GM18861 (cell line): Measurements from ENCODE around the gene IBSP.
A peak's percentile ranks its signal among the peaks of the same experiment; 100 is the strongest.

Experiments used
- ATAC-seq: cut with Tn5 transposase; IDR thresholded peaks from one replicate; pipeline ENCODE4 v1.9.1; 2021; ENCODE audit not compliant: unreplicated experiment

IBSP gene

DNA sequence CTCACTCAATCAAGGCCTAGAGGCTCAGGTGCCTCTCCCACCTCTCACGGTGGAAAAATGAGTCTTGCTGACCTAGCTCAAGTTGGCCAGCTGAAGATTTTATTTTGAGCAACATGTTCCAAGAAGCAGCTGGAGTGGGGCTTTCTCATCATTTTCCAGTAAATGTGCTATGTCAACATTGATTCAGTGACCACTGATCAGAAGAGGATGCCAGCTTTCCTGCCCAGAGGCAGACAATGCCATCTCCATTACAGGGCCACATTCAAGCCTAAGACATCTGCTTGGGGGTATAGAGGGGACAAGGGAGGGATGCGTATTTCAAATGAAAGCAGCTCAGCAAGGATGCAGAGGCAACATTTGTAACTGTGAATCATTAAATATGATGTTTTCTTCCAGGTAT is 36.4 kb downstream of the IBSP start:
- no peak for ATAC-seq

DNA sequence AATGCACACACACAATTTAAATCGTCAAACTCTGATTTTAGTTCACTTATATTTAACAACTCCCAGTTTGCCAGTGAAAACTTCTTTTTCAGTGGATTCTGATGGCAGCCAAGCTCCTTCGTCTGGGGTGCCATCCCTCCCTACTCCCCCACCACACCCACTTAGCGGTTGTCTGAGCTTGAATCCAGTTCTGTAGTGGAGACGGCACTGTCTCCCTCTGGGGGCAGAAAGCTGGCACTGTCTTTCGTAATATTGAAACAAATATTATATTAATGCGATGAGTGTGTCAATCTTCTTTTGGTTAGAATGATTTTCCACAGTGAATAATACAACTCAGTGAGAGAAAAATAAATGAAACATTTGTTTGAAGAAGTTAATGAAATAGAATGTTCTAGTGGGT is 38.9 kb downstream of the IBSP start:
- no peak for ATAC-seq

GRCh38 chr4:87838890-87839591 is 39.7 kb downstream of the IBSP start:
- no peak for ATAC-seq

DNA sequence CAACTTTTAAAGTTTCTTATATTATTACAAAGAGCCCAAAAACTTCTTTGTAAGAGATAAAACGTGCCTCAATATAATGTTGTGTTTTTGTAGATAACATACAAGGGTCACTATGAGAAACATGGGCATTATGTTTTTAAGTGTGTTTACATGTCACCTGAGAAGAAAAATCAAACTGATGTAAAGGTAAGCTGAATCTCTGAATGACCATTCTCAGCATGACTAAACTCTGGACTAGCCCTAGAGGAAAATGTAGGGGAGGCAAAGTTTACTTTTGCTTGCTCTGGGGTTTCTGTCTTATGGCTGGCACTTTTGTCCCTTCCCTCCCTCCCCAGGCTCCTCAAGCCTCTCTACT is 40.2 kb downstream of the IBSP start:
- ATAC-seq = no peak

- ATAC-seq = no peak
Observed at GRCh38 chr4:87840149-87840548, 40.8 kb downstream of the IBSP start.

- ATAC-seq = no peak
Observed at GRCh38 chr4:87843936-87844335, 44.6 kb downstream of the IBSP start.

DNA sequence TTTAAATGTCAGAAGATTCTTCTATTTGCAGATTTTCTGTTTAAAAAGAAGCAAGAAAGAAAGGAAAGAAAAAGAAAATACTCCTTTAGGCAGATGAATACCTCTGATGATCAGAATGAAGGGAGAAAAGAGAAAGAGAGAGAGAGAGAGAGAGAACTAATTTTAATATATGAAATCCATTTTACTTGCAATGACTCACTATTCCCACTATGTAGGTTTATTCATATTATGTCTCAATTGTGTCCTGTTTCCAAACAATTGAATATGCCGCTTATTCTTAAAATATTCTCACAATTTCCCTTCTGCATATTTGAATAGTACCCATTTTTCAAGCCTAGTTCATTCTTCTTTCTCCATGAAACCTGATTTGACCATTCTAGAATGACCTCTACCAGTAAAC is 45.1 kb downstream of the IBSP start:
- no peak for ATAC-seq

GRCh38 chr4:87846226-87846625 is 46.9 kb downstream of the IBSP start:
- no peak for ATAC-seq

GRCh38 chr4:87848622-87849351 is 49.4 kb downstream of the IBSP start:
- peak; percentile 90 for ATAC-seq

- ATAC-seq = no peak
Observed at GRCh38 chr4:87849612-87850011, 50.3 kb downstream of the IBSP start.

DNA sequence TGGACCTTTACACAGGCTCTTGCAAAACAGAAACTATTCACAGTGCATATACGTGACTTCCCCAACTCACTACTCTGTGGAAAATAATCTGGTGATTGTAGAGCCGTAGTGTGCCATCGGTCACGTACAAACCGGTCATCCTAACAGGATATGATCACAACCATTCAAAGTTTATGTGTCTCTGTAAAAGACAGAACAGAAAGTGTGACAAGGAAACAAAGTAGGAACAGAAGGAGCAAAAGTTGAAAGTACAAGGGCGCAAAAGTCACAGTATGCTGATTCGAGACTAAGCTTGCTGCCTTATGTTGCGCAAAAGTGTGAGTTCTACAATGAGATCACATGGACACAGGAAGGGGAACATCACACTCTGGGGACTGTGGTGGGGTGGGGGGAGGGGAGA is 52.0 kb downstream of the IBSP start:
- ATAC-seq = no peak

DNA sequence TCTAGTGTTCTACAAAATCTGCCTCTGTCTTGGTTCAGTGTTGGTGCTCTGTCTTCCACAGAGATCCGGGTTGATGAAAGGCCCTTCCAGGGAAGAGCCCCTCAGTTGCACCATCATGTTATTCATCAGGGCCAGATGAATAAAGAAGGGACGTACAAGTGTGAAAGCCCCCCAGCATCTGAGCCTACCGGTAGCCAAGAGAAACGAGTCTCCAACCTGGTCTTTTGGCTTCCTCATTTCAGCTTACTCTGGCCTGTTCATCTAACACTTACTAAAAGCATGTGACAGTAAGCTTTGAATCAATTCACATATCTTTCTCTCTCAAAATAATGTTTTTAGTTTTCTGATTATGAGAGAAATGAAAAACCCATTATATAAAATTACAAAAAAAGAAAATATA is 52.6 kb downstream of the IBSP start:
- no peak for ATAC-seq

GRCh38 chr4:87853108-87853507 is 53.8 kb downstream of the IBSP start:
- no peak for ATAC-seq

DNA sequence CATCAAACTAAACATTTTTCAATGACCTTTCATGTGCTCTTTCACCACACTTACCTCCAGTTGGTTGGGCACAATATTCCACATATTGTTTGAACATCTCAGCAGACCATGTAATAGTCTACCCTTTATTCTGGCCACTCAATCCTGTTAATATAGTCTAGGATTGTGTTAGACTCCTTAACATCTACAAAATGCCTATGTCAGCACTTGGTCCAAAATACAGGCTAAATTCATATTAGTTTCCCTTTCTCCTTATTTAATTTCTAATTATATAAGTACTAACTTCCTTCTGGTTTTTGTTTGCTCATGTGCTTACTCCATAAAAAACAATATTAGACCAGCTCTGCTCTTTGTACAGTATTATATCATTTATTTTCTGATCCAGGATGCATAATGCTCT is 54.5 kb downstream of the IBSP start:
- ATAC-seq = no peak

- ATAC-seq = no peak
Observed at GRCh38 chr4:87855559-87855958, 56.2 kb downstream of the IBSP start.

GRCh38 chr4:87856816-87857215 is 57.5 kb downstream of the IBSP start:
- ATAC-seq = no peak

DNA sequence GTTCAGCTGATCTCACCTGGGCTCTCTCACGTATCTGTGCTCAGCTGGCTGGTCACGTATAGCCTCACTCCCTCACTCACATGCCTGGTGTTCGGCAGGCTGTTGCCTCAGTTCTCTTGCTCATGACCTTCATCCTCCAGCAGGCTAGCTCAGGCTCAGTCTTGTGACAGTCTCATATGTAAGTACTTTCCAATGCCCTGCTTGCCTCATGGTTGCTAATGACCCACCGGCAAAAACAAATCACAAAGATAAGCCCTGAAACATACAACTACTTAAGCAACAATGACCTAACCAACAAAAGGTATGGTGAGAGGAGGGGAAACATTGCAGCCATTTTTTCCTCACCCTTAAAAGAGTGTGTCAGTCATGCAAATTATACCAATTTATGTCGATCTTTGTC is 58.4 kb downstream of the IBSP start:
- ATAC-seq = no peak
